HG02763 (cell line): ENCODE measurements around the gene FAM135A.
"Not testable (repeated sequence)": the region's sequence is repeated elsewhere in the genome, so short reads cannot be mapped to it uniquely, and the experiment has no call there.

Source experiments
- ATAC-seq: cut with Tn5 transposase; IDR thresholded peaks from one replicate; pipeline ENCODE4 v1.9.1; 2021; ENCODE audit warnings: mild to moderate bottlenecking, moderate library complexity; ENCODE audit not compliant: unreplicated experiment

Gene FAM135A

GRCh38 chr6:70607371-70607770 lies 194.1 kb downstream of the FAM135A start:
- not testable (repeated sequence) for ATAC-seq

- ATAC-seq: not testable (repeated sequence)
Measured at GRCh38 chr6:70609181-70609580, 195.9 kb downstream of the FAM135A start.
